GM21786 (cell line): ENCODE results near the gene AK9.

Experiments
- ATAC-seq: cut with Tn5 transposase; IDR thresholded peaks from one replicate; pipeline ENCODE4 v1.9.1; 2021; ENCODE audit not compliant: unreplicated experiment

AK9 gene

DNA sequence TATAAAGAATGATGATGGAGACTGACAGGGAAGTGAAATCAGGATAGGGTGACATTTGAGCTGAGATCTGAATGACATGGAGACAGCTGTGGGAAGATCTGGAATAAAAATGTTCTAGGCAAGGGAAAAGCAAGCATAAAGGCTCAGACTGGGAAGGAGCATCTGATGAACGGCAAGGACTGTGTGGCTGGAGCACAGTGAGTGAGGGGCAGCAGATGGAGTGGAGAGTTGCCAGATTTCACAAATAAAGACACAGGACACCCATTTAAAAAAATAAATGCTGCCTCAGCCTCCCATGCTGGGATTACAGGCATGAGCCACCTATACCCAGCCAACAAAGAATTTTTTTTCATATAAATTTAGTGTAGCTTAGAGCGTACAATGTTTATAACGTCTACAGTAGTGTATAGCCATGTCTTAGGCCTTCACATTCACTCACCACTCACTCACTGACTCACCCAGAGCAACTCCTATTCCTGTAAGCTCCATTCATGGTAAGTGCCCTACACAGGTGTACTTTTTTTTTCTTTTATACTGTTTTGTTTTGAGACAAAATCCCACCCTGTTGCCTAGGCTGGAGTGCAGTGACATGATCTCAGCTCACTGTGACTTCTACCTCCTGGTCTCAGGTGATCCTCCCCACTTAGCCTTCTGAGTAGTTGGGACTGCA, 205.6 kb downstream of the AK9 start:
- no peak for ATAC-seq

- no peak for ATAC-seq
These were observed 206.9 kb downstream of the AK9 start for GRCh38 chr6:109484122-109484521.

- ATAC-seq, result no peak
These were observed 207.3 kb downstream of the AK9 start for GRCh38 chr6:109483735-109484057.

DNA sequence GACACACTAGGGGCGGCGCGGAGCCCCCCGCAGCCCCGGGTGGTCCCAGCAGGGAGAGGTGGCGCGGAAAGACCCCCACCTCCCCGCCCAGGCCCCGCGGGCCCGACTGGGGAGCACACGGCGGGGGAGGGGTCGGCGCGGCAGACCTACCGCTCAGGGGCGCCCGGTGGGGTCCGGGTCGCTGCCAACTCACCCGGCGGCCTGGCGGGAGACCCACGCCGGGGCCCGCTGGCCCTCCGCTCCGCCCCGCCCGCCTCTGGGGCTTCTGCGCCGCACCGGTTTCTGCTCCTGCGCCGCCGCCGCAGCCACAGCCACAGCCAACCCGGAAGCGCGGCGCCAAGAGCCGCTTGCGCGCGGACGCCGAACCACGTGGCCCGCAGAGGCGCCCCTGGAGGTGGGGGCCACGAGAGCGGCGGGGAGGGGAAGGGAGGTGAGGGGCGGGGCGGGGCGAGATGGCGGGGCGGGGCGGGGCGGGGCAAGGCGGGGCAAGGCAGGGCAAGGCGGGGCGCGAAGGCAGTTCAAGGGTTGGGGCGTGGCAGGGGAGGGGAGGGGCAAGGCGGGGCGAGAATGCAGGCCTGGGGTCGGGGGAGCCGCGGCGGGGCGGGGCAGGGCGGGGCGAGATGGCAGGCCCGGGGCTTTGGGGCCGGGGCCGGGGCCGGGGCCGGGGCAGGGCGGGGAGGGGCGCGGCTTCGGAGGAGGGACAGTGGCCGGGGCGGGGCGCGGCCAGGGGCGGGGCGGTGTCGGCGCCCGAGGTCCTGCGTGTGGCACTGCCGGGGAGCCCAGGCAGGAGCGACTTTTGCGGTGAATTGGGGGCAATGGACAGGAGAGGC, 207.9 kb downstream of the AK9 start, which contains the start of gene ZBTB24:
Gene ZBTB24, minus strand, starts transcription at position 315 of the 830 bp plus-strand sequence. CDS start 1,193 bp downstream, outside the sequence.
- ATAC-seq, result peak; percentile 89

DNA sequence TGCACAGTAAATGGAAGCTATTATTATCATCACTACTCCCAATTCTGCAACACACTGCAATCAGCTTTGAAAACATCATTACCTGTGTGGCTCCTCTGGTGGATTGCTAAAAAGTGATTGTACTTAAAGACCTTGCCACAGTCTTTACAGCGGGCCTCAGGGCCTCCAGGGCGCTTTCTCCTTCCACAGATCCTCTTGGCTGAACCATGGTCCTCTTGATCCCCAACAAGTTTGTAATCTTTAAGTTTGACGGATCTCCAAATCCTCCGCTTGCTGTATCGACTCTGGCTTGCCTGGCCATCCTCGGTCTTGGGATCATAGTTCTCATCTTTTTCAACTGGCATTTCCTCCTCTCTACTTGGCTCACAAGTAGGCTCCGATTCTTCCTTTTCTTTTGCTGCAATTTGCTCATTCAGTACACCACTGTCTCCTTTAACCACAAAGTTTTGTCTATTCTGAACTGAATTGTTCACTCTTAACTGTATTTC, 210.0 kb downstream of the AK9 start:
- ATAC-seq, result no peak

DNA sequence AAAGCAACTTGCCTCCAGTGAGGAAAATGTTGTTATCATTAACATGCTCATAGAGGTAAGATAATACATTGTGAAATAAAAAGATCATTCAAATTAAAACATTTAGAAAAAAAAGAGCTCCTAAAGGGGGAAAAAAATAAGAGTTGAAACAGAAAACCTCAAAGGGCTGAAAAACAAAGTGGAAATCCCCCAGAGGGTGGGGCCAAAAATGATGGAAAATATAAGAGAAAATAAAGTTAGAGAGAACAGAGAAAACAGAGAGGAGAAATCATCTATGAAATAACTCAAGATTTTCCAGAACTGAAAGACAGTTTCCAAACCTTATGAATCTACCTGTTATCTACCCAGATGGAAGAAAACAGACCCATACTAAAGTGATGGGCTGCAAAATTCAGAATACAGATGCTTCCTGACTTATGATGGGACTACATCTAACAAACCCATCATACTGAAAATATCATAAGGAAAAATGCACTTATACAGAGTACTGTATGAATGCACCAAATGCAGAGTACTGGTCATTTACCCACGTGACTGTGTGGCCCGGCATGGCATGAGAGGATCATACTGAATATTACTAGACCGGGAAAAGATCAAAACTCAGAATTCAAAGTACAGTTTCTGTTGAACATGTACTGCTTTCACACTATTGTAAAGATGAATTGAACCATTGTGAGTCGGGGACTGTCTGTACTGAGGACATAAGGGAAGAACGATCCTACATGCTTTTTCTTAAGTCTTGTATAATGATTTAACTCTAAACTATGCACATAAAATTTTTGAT, 212.0 kb downstream of the AK9 start:
- ATAC-seq, result no peak

DNA sequence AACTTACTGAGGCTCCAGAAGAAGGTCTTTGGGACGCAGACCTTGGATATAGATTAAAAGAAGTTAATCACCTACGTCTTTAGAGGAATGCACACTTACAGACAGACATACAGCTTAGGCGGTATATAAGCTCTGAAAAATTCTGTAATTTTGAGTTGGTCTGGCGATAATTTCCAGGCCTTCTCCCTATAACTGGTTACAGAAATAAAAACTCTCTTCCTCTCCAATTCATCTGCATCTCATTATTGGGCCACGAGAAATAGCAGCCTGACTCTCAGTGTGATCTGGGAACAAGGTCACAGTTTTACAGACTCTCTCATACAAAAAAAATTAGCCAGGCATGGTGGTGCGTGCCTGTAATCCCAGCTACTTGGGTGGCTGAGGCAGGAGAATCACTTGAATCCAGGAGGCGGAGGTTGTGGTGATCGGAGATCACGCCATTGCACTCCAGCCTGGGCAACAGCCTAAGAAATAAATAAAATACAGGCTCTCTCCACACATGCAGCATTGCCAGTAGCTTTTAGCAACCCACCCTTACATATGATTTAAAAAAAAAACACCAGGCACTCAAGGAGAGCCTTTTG, 212.7 kb downstream of the AK9 start:
- no peak for ATAC-seq

GRCh38 chr6:109477725-109478124, 213.3 kb downstream of the AK9 start:
- ATAC-seq, result peak; percentile 78

GRCh38 chr6:109477184-109477583, 213.8 kb downstream of the AK9 start:
- ATAC-seq, result no peak

GRCh38 chr6:109475625-109476024, 215.4 kb downstream of the AK9 start:
- ATAC-seq, result no peak

DNA sequence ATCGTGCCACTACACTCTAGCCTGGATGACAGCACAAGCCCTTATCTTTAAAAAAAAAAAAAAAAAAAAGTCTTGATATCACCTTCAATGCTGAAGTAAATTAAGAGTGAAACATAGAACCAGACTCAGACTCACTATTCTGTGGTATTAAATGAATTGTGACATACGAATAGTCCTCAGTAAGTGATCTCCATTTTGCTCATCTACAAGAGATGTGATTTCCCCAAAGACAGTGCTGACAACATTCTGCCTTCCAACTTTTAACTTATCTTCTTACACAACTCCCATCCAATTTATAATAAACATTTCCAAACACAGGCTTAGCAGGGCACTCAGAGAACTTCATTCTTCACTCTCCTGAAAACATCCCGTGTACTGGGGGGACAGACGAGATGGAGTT, 216.0 kb downstream of the AK9 start:
- ATAC-seq, result no peak

DNA sequence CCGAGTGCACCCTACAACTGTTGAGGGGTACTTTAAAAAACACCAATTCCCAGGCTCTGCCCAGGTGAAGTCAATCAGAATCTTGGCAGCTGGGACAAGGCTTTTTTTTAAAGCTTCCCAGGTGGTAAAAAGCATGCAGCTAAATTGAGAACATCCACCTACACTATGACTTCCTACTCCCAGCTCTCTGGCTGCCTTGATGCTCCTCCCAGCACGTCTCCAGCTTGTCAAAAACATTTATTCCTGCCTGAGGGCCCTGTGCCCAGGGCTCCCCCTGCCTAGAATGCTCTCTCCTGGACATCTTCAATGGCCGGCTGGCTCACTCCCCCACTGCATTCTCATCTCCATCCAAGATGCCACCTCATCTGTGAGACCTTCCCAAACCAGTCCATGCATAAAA, 217.9 kb downstream of the AK9 start:
- no peak for ATAC-seq

GRCh38 chr6:109472132-109472995, 218.6 kb downstream of the AK9 start:
- peak; percentile 76 for ATAC-seq

DNA sequence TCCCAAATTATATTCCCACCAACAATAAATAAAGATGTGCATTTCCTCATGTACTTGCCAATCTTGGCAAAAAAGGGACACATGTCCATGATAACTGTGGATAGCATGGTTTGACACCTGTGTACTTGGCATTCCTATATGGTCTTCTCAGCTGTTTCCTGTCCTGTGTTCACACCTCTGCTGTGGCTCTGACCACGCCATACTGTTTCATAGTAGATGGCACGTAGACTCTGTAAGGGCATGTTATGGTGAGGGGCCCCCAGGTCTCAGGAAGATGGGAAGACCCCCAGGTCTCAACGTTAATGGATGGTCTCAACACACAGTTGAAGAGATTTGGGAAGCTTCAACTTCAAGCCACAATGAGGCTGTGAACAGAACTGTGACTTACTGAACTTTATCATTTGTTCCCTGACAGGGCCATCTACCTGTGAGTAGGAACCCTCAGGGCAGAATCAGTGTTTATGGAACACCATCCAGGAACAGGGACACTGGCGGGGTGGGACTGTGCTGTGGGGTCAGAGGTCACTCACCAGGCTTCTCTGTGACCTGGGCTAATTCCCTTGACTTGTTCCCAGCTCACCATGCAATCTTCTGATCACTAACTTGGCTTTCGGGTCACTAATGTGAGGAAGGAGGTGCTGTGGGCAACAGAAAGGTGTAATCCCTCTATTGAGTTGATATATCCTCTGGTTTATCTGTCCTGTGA, 219.7 kb downstream of the AK9 start:
- no peak for ATAC-seq

DNA sequence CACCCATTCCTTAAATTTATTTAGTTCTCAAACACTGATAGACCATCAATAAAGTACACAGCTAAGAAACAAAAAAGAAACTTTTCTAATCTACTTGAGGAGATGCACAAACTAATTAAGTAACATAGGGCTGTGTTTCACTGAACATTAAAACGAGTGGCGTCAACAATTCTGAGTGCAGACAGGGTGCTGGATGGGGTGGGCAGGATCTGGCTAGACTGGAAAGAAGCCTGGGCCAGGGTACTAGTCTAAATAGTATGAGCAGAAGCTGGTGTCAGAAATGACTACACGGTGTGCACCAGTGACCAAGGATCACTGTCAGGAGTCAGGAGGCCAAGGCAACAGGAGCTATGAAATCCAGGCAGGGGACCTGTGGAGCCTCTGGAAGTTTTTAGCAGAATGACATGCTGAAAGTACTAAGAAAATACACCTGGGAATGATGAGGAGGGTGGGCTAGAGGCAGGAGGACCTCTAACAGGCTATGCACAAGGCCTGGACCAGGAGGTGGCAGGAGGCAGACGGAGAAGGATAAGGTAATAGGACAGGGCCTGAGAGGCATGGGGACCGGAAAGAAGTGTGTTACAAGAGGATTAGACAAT, 221.3 kb downstream of the AK9 start:
- no peak for ATAC-seq

GRCh38 chr6:109467696-109468095, 223.3 kb downstream of the AK9 start:
- no peak for ATAC-seq

- no peak for ATAC-seq
These were observed 224.6 kb downstream of the AK9 start for GRCh38 chr6:109466212-109466923.

- ATAC-seq, result no peak
These were observed 225.2 kb downstream of the AK9 start for GRCh38 chr6:109465772-109466171.
